HepG2 (cell line): ENCODE measurements around the gene ARFGAP2. TPM values are rescaled to one million over a fixed set of nuclear protein-coding genes. Genes with fewer than 3 reads are reported as not detected.

Experiments
- AHR ChIP-seq: IDR thresholded peaks from 2 replicates; pipeline ENCODE4 v1.6.1; 2018; ENCODE audit warnings: missing genetic modification reagents, missing compliant biosample characterization
- ELF3 ChIP-seq: IDR thresholded peaks from 2 replicates; pipeline ENCODE4 v1.6.1; 2016; ENCODE audit warnings: missing genetic modification reagents, missing compliant biosample characterization
- HCFC1 ChIP-seq: fragments of 150-350 bp; IDR thresholded peaks from 2 replicates; pipeline ENCODE4 v1.6.1; 2014; ENCODE audit warnings: low read depth, low read length
- KDM4B ChIP-seq: sonication (generic); formaldehyde crosslinking; IDR thresholded peaks from 2 replicates; pipeline ENCODE4 v1.4.0; 2020; ENCODE audit warnings: missing genetic modification reagents
- TGIF2 ChIP-seq: IDR thresholded peaks from 2 replicates; pipeline ENCODE4 v1.6.1; 2016; ENCODE audit warnings: control low read depth, missing compliant biosample characterization
- U2AF2 ChIP-seq: fragments of 200-400 bp; formaldehyde crosslinking; IDR thresholded peaks from 2 replicates; pipeline ENCODE4 v1.6.1; 2017; ENCODE audit warnings: low read depth, mild to moderate bottlenecking, low read length
- ZNF468 ChIP-seq: sonication (generic); formaldehyde crosslinking; IDR thresholded peaks from 2 replicates; pipeline ENCODE4 v1.8.0; 2022; ENCODE audit warnings: mild to moderate bottlenecking, moderate library complexity, missing genetic modification reagents
- ZNF619 ChIP-seq: sonication (generic); formaldehyde crosslinking; IDR thresholded peaks from 2 replicates; pipeline ENCODE4 v1.4.0; 2020; ENCODE audit warnings: mild to moderate bottlenecking, missing genetic modification reagents
- polyA plus RNA-seq, 8 experiments: library from polyadenylated mRNA; depleted of rRNA in 3 of 8; stranded (reverse) in 7 of 8; unstranded in 1 of 8; fragments of >200 nt; fragmentation: Illumina TruSeq in 4 of 8; extraction: Trizol in 4 of 8; gene quantifications; 2 replicates each; pipeline versions ENCODE4 v1.2.1 to v1.2.3, GENCODE V29; 2011 to 2016; ENCODE audit warnings: low read depth in 4 of 8, missing spikeins in 1 of 8, mixed read lengths in 1 of 8; ENCODE audit not compliant: insufficient read depth in 1 of 8
- total RNA-seq, 5 experiments: library from RNA; depleted of rRNA; stranded (reverse); fragments of >200 nt; fragmentation: Illumina TruSeq; extraction: Trizol; gene quantifications; 2 replicates each; pipeline ENCODE4 v1.2.3, GENCODE V29; 2016; ENCODE audit warnings: low read depth in 1 of 5
- TF ChIP-seq, protein P1 (sequence below): sonication (generic); formaldehyde crosslinking; IDR thresholded peaks from 2 replicates; pipeline ENCODE4 v1.5.0; 2020; ENCODE audit warnings: mild to moderate bottlenecking, missing genetic modification reagents, borderline replicate concordance
- TF ChIP-seq, protein P2 (sequence below): conservative IDR thresholded peaks from 2 replicates; pipeline ENCODE4 v1.6.1; 2018; ENCODE audit warnings: missing genetic modification reagents

ARFGAP2 gene
- total and polyA plus RNA-seq, 2 of the 13 experiments (the other 11 are each of a cell fraction or from before 2014, with no cell fraction given), result 32.3 to 75.3 TPM

DNA sequence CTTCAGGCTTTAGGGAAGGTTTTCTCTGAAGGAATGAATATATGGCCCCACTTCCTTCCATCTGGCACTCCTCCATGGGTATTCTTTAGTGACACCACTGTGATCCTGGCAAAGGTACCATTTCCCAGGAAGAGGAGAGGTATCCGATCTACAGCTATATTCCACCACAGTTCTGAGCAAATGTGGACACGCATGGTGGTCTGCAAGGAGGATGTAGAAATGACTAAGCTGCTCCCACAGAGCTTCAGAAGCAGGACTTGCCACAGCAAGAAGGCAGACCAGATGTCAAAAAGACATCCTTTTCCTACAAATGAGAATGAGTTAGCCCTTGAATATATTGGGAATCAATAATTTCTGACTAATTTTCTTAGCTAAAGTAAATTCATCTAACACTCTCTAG lies 45.5 kb downstream of the ARFGAP2 start (continued):
- TF ChIP-seq, protein P1, sequence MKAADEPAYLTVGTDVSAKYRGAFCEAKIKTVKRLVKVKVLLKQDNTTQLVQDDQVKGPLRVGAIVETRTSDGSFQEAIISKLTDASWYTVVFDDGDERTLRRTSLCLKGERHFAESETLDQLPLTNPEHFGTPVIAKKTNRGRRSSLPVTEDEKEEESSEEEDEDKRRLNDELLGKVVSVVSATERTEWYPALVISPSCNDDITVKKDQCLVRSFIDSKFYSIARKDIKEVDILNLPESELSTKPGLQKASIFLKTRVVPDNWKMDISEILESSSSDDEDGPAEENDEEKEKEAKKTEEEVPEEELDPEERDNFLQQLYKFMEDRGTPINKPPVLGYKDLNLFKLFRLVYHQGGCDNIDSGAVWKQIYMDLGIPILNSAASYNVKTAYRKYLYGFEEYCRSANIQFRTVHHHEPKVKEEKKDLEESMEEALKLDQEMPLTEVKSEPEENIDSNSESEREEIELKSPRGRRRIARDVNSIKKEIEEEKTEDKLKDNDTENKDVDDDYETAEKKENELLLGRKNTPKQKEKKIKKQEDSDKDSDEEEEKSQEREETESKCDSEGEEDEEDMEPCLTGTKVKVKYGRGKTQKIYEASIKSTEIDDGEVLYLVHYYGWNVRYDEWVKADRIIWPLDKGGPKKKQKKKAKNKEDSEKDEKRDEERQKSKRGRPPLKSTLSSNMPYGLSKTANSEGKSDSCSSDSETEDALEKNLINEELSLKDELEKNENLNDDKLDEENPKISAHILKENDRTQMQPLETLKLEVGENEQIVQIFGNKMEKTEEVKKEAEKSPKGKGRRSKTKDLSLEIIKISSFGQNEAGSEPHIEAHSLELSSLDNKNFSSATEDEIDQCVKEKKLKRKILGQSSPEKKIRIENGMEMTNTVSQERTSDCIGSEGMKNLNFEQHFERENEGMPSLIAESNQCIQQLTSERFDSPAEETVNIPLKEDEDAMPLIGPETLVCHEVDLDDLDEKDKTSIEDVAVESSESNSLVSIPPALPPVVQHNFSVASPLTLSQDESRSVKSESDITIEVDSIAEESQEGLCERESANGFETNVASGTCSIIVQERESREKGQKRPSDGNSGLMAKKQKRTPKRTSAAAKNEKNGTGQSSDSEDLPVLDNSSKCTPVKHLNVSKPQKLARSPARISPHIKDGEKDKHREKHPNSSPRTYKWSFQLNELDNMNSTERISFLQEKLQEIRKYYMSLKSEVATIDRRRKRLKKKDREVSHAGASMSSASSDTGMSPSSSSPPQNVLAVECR (CRISPR knock-in tag), result no peak
- TF ChIP-seq ZNF619 (no peak), AHR (CRISPR knock-in tag) (no peak), KDM4B (CRISPR knock-in tag) (no peak), U2AF2 (no peak), ZNF468 (no peak), TGIF2 (CRISPR knock-in tag) (no peak), ELF3 (CRISPR knock-in tag) (no peak), HCFC1 (no peak)
- TF ChIP-seq, protein P2, sequence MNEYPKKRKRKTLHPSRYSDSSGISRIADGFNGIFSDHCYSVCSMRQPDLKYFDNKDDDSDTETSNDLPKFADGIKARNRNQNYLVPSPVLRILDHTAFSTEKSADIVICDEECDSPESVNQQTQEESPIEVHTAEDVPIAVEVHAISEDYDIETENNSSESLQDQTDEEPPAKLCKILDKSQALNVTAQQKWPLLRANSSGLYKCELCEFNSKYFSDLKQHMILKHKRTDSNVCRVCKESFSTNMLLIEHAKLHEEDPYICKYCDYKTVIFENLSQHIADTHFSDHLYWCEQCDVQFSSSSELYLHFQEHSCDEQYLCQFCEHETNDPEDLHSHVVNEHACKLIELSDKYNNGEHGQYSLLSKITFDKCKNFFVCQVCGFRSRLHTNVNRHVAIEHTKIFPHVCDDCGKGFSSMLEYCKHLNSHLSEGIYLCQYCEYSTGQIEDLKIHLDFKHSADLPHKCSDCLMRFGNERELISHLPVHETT (CRISPR knock-in tag), result no peak
